PC-9 (cell line): ENCODE measurements around the gene SPINK5.

ENCODE experiments used
- CTCF ChIP-seq: fragments of 200-600 bp; sonication (generic); conservative IDR thresholded peaks from 2 replicates; pipeline ENCODE4 v1.6.1; 2017; ENCODE audit warnings: mixed run types, antibody characterized with exemption, mild to moderate bottlenecking, moderate library complexity
- EZH2 ChIP-seq: fragments of 200-600 bp; sonication (generic); IDR thresholded peaks from 2 replicates; pipeline ENCODE4 v1.8.0; 2017; ENCODE audit warnings: antibody characterized with exemption, low read depth

- TF ChIP-seq CTCF (no peak), EZH2 (no peak)
Measured at GRCh38 chr5:148163345-148163744, 99.6 kb downstream of the SPINK5 start.
